NCI-H226 (cell line): ENCODE measurements around the gene ARSJ.
A peak's percentile ranks its signal among the peaks of the same experiment; 100 is the strongest.

ENCODE experiments used
- DNase-seq: peaks from one replicate; pipeline ENCODE4 v3.0.0-alpha.2; 2015

Gene ARSJ

DNA sequence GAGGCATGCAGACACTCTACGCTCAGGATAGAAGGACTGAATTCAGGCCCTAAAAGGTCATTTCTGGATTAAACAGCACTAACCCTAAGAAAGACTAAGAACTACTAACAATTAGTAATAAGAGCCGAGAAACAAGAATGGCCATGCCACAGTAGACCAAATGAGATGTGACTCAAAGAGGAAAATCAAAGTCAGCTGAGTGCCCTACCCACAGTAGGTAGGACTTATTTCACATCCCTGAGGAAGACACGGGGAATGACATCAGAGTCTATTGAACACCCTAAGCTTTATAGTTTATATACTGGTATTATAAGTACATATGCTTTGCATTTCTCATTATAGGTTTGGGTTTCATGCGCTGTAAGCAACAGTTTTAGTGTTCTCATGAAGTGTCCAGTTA, 2.7 kb upstream of the ARSJ start:
- no peak for DNase-seq

DNA sequence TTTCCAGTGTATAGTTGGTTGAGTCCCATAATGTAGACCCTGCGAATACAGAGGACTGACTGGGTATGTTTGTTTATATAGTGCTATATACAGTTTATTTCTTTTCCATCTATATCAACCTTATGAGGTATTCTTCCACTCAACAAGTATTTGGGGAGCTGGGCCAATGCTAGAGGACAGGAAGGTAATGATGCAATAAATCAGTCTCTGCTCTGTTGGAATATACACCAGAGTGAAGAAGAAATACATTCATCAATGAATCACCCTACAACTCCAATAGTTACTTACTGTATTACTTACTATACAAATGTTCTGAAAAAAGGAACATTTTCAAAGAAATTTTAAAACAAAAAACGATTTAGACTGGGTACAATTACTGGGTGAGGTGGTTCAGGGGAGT, 2.1 kb upstream of the ARSJ start:
- DNase-seq = no peak

DNA sequence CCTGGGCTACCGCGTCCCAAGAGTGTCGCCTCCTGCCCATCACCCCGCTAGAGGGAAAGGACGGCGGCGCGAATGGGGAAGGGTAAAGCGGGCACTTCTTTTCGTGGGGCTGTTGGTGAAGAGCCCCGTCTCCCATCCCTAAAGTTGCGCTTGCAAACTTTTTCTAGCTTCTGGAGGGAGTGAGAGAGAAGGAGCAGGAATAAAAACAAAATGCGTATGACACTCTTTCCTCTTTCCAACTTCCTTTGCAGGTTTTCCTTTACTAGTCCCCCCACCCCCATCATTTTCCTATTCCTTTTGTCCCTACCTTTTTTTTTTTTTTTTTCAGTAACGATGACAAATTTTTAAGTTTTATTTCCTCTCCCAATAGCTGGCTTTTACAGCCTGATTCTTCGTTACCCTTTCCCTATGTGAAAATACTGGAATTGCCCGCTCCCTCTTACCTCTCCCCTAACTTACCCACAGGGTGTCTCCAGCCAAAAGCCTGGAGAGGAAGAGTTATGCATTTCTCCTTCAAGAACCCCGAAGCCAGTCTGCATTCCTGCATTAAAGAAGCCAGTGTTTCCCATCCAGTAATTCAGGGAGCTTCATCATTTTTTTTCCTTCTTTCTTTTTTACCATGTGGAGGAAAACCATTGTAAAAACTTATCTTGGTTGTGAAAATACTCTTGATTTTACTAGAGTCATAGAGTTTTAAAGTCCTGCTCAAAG, 613 bp upstream of the ARSJ start:
- no peak for DNase-seq

DNA sequence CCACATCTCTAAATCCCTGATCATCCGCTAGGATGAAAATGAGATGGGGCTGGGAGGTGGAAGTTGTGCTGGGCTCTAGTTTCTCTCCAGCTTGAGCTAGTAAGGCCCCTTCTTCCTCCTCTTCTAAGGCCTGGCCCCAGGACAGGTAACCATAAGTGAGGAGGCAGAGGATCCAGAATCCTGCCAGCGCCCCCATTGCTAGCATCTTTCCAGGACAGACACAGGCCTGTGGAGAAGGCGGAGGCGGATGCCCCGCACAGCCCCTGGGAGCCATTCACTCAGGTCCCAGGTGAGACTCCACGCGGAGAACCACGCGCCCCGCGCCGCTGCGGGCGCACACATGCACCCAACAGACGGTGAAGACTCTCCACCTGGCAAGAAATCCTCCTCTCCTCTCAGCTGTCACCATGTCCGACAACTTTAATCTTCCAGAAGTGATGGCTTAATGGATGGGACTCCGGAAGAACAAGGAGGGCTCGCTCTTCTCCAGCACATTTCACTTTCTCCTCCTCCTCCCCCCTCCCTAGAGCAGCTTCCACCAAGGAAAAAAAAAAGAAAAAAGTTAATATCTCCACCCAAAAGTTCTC, 793 bp downstream of the ARSJ start:
- no peak for DNase-seq

DNA sequence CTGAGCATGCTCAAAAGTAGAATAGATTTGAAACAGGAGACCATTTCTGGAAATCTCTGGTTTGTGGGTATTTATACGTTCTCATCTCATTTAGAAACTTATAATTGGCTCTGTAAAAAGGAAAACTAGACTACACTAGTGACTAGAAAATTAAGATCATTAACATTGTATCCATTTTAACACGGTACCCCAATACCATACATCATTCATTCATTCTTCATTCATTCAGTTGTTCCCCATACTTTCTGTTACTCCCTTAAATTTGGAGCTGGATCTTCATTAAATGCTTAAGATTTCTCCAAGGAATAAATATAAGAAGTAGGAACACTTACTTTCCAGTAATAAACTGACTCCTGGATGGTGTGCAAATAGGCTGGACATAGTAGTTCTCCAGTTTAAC, 1.3 kb downstream of the ARSJ start:
- no peak for DNase-seq

DNA sequence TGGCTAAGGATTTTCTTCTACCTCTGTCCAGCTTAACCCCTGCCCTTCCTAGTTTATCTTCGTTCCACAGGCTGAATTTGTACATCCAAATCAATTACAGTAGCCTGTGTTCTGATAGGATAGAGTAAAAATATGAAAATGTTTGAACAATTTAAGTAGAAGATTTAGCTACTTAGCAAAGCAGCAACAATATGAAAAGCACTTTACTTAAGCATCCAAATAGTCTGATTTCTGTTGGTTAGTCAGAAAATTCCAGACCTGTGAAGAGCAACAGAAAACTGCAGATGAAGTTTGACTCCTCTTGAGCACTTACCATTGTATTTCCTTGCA, 2.0 kb downstream of the ARSJ start:
- no peak for DNase-seq

DNA sequence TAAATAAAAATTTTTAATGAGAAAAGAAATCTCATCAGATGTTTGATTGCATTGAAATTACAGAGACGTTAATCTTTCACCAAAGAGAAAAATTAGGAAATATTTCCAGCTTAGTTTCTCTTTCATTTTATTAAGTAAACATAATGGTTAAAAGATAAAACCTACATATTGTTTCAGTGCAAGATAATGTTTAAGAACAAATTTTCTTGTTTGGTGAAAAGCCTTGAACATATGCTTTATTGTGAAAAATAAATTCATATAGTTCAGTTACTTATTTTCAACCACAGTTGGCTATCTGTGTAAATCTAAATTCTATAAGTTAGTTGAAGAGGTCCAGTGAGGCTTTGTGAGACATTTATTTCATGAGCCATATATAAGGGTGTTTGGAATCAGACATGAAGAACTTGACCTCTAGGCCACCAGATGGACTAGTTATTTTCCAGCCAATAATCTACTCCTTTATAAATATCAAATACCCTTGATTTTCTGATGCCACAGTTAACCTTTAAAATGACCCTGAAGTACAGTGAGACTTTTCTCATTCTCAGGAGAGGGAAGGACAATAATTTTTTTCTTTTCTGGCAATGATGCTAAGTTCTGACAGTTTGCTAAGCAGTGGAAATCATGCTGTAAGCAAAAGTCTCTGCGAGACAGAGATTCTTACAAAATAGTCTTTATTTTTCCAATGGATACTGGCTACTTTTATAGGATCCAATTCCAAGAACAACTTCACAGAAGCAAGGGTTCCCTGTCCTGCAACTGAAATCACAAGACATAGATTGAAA, 2.5 kb downstream of the ARSJ start:
- DNase-seq = no peak

GRCh38 chr4:113975578-113975977, 3.9 kb downstream of the ARSJ start:
- DNase-seq = no peak

- no peak for DNase-seq
Observed at GRCh38 chr4:113974467-113974866, 5.0 kb downstream of the ARSJ start.

- no peak for DNase-seq
Observed at GRCh38 chr4:113973345-113973744, 6.1 kb downstream of the ARSJ start.

- no peak for DNase-seq
Observed at GRCh38 chr4:113972781-113973180, 6.7 kb downstream of the ARSJ start.

- peak; percentile 30 for DNase-seq
Observed at GRCh38 chr4:113971706-113972360, 7.6 kb downstream of the ARSJ start.

DNA sequence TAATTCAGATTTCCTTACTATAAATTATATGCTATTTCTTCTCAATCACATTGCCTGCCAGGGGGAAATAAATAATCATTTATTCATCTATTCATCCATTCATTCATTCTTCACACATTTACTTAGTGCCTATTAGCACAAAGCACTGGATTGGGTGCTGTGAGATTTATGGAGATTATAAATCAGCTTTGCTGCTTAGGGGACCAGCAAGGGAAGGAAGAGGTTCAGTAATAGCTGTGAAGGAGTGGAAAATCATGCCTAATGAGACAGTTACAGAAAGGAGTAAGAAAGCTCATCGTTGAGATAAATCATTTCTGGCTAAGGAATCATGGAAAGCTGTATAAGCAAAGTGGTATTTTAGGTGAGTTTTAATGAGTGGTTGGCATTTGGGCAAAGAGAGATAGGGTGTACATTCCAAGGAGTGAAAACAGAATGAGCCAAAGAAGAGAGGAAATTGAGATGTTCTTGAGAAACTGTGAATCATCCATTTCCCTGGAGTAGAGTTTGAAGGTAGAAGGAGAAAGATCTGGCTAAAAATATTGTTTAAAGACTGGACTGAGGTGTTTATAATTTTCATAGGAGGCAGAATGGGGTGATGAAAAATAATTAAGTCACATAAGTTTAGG, 9.6 kb downstream of the ARSJ start:
- peak; percentile 78 for DNase-seq

GRCh38 chr4:113968473-113968872, 11.0 kb downstream of the ARSJ start:
- DNase-seq = no peak

GRCh38 chr4:113967687-113968086, 11.8 kb downstream of the ARSJ start:
- DNase-seq = no peak

DNA sequence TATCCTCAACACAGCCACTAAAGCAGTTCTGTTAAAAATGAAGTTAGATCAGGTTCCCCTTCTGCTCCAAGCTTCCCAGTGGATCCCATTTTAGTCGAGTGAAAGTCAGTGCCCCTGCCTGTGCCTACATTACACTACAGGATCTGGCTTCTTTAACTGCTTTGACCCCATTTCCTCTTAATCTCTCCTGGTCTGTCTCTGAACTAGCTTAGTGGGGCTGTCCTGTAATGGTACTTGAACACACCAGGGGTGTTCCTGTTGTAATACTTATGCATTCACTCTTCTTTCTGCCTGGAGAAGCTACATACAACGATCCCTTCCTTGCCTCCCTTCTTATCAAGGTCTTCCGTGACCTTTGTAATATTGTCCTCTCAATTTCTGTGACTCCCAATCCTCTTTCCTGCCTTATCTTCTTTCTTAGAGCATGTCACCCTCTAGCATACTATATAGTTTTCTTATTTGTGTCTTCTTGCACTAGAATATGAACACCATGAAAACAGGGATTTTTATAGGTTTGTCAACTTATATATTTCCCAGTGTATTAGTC, 16.7 kb downstream of the ARSJ start:
- no peak for DNase-seq

DNA sequence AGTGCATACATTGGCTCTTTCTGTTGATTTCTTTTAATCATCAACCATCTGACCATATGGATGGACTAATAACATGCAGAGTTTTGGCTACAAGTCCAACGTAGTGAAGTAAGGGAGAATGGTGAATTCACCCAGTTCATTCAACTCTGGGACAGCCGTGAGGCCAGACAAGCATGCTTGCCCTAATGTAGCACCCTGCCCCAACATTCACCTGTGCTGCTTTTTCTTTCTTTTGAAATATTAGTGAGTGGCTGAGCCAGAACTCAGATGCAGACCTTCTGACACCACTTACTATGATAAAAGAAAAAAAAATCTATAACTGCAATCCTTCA, 17.5 kb downstream of the ARSJ start:
- DNase-seq = no peak

DNA sequence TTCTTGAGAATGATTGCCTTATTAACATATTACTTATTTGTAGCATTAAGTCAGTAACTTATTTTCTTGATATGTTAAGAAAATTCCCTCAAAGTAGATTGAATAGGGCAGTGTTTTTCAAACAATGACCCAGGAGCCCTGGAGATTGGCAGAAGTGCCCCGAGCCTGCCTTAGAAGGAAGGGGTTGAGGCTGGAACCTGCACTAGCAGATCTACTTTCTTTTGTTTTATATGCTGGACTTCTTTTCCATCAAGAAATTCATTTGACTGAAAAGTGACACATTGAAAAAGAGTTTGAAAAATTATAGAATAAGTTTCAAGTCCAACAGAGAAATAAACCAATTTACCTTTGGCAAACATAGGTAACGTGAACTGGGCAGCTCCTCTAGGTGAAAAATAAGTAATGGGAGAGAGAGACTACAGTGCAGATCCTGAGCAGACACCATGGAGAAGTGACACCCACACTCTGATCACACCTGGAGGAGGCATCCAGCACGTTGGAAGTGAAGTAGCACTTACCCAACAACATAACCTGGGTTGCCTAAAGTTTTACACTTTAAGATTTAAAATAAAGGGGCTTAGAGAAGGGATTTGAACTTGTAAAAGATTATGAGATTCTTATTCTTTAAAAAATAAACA, 18.6 kb downstream of the ARSJ start:
- DNase-seq = no peak

- no peak for DNase-seq
Observed at GRCh38 chr4:113959539-113959937, 19.9 kb downstream of the ARSJ start.

DNA sequence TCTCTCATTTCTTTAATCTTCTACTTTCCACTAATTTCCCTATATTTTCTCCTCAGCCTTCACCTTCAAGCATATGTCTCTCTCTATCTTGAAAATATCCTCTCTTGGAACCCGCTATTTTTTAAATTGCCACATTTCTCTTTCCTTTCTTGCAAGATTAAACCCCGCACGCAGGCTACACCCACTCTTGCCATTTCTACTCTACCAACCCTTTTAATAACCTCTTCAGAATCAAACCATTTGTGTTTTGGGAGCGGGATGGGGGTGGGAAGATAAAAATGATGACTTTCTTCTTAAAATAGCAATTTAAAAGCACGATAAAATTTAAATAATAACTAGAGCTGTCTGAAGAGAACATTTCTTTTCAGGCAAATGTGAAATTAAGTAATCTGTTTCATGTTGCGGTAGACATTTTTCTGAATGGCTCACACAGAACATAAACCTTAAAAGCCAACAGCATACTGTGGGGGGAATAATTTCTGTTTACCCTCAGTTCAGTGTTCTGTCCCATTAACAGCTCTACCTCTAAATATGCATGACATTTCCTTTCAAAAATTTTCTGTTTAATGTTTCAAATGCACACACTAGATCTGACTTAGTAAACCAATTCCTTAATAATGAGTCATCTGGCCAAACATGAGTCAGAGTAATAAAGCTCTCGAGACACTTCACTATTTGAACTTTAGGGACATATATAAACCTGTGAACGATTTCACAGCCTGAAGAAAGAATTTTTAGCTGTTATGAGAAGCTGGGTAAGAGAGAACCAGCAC, 20.5 kb downstream of the ARSJ start:
- peak; percentile 91 for DNase-seq

GRCh38 chr4:113957956-113958355, 21.5 kb downstream of the ARSJ start:
- DNase-seq = no peak

GRCh38 chr4:113955948-113956347, 23.5 kb downstream of the ARSJ start:
- DNase-seq = no peak
